Measurements from ENCODE around the gene LRRC27. TPM values are rescaled to one million over a fixed set of nuclear protein-coding genes. Genes with fewer than 3 reads are reported as not detected.

LRRC27 gene
- total and polyA plus RNA-seq, 2 of the 4 experiments (the other 2 are of a cell fraction), result 3.8 to 5.3 TPM

DNA sequence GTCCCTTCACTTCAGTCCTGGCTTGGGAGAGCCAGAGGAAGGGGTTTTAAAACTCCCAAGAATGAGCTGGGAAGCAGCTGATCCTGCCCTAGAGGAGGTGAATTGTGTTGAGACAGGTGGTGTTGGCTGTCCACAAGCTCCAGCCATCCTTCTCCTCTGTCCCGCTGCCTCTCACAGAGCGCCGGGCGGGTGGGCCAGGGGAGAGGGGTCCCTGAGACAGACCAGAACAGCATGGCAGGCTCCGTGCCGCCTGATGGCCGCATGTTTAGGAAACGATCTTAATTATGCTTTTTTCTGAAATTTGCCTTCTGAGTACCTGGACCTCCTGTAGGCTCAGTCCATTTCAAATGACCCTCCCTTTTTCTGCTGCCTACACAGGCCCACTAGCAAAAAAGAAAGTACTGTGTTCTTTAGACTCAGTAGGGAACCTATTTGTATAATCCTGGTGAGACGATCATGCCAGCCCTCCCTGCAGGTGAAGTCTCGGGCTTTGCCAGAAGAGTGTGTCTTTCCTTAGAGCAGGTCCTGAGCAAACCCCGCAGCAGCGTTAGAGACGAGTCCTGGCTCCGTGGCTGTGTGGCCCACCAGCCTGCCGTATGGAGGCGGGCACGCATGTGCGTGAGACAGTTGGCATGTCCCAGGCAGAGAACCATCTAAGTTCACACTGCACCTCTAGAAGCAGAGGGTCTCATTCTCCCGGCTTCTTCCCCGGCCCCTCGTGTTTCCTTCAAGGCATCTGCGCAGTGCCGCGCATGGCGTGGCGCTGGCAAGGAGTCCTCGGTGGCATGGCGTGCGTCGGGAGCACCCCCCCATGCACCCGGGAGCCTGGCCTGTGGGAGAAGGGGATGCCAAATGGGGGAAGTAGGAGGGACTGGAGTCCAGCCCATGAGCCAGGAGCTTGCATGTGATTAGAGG lies 38.7 kb downstream of the LRRC27 start:
- no peak overlapping the region for H2AK9ac ChIP-seq (replicated peaks; ENCODE audit: low read depth, low read length, poor library complexity)
- no peak overlapping the region for H2BK5ac ChIP-seq (ENCODE audit: low read depth, low read length, poor library complexity, severe bottlenecking)
- H4K5ac ChIP-seq (ENCODE audit: low read depth, low read length), result no peak overlapping the region
- POLR2A ChIA-PET (ENCODE audit: unreplicated experiment), result no interaction called here
- H2BK120ac ChIP-seq (ENCODE audit: low read depth, low read length), result no peak overlapping the region
- H2BK15ac ChIP-seq (ENCODE audit: low read depth, low read length), result no peak overlapping the region
- intact Hi-C loops (cut with micrococcal nuclease), result no loop called here
- H2BK20ac ChIP-seq (ENCODE audit: low read depth, low read length), result no peak overlapping the region
- H3K4ac ChIP-seq (ENCODE audit: low read depth, low read length), result no peak overlapping the region
- no peak overlapping the region for H3K18ac ChIP-seq (ENCODE audit: low read depth, low read length)
- H3K27ac ChIP-seq (ENCODE audit: insufficient read depth, low read length), result no peak overlapping the region
- CTCF ChIA-PET, result no interaction called here
- no peak overlapping the region for H2AFZ ChIP-seq (replicated peaks; ENCODE audit: low read length, poor library complexity)
- no peak overlapping the region for H3K56ac ChIP-seq (ENCODE audit: extremely low read depth, insufficient read depth, low read length)
- H3K9me3 ChIP-seq (ENCODE audit: control insufficient read depth, insufficient read depth, low read length), result no peaks in the 10 kb centered on the region
- 91% methylated on average over 10 of the region's 31 CpGs; no CpG with 5 or more reads in 1 of the 2 experiments for WGBS, 2 experiments (ENCODE audit: extremely low coverage in 2 of 2, insufficient read length in 1 of 2)
- H3K4me3 ChIP-seq (ENCODE audit: insufficient read depth, low read depth, low read length), result no peak overlapping the region
- dilution Hi-C loops (cut with HindIII; ENCODE audit: low sequenced_read_pairs, unreplicated experiment), result no loop called here
- no peak overlapping the region for H2AK5ac ChIP-seq (ENCODE audit: low read depth, low read length)
- no peaks in the 10 kb centered on the region for H3K27me3 ChIP-seq (ENCODE audit: control insufficient read depth, insufficient read depth, low read length)
- H3K4me2 ChIP-seq (ENCODE audit: low read depth, low read length), result no peak overlapping the region
- in situ Hi-C loops (cut with MboI; ENCODE audit: low sequenced_read_pairs), result no loop called here
- H4K8ac ChIP-seq (ENCODE audit: low read depth in 2 of 2, low read length in 2 of 2), result no peak overlapping the region
- H3K23ac ChIP-seq (ENCODE audit: low read depth, low read length), result no peak overlapping the region
- DNase-seq, result no peak
- H3K36me3 ChIP-seq (ENCODE audit: control insufficient read depth, insufficient read depth, low read length), result peaks cover 6% of the 10 kb centered on the region; the same call in 1 of the 2 replicates
- no peaks in the 10 kb centered on the region for H4K20me1 ChIP-seq (ENCODE audit: insufficient read depth, low read length)
- no peak overlapping the region for H3K14ac ChIP-seq (replicated peaks; ENCODE audit: low read depth, low read length)
- ATAC-seq (ENCODE audit: low read depth), result no peak
- no peak overlapping the region for H3K9ac ChIP-seq (ENCODE audit: low read depth, low read length)
- no peak overlapping the region for H4K91ac ChIP-seq (ENCODE audit: insufficient read depth, low read depth, low read length)
- no TSS peak for BruUV-seq (replicated peaks)
- H3K4me1 ChIP-seq (ENCODE audit: control insufficient read depth, insufficient read depth, low read length), result no peaks in the 10 kb centered on the region
- no peaks in the 10 kb centered on the region for H3K79me1 ChIP-seq (ENCODE audit: low read depth in 1 of 2, low read length in 2 of 2)
- H3K9me1 ChIP-seq (ENCODE audit: insufficient read depth, low read length), result 0 out of 2 replicates have a peak, but pooled peaks cover 2% of the 10 kb centered on the region
- TF ChIP-seq RAD21 (IDR thresholded peaks at IDR 0.05; ENCODE audit: low read length) (no peak), MAFK (IDR thresholded peaks at IDR 0.05; ENCODE audit: low read depth, low read length) (no peak), NFE2L2 (IDR thresholded peaks at IDR 0.05; ENCODE audit: low read depth, low read length) (no peak), RFX5 (IDR thresholded peaks at IDR 0.05; ENCODE audit: low read depth, low read length) (no peak), BHLHE40 (IDR thresholded peaks at IDR 0.05; ENCODE audit: low read depth, low read length) (no peak), CEBPB (IDR thresholded peaks at IDR 0.05; ENCODE audit: low read depth, low read length) (no peak), MAZ (IDR thresholded peaks at IDR 0.05; ENCODE audit: borderline replicate concordance, low read depth, low read length) (no peak), FOS (IDR thresholded peaks at IDR 0.05; ENCODE audit: low read depth, low read length) (no peak), POLR2A (IDR thresholded peaks at IDR 0.05; ENCODE audit: low read depth, low read length) (no peak), CHD1 (IDR thresholded peaks at IDR 0.05; ENCODE audit: low read depth, low read length) (no peak), MXI1 (IDR thresholded peaks at IDR 0.05; ENCODE audit: borderline replicate concordance, low read depth, low read length) (no peak), SMC3 (IDR thresholded peaks at IDR 0.05; ENCODE audit: low read depth, low read length) (no peak), CTCF (conservative IDR thresholded peaks at IDR 0.05; ENCODE audit: low read depth, low read length) (no peak), RCOR1 (IDR thresholded peaks at IDR 0.05; ENCODE audit: insufficient replicate concordance, low read length) (no peak)
- TF ChIP-seq, protein P1, sequence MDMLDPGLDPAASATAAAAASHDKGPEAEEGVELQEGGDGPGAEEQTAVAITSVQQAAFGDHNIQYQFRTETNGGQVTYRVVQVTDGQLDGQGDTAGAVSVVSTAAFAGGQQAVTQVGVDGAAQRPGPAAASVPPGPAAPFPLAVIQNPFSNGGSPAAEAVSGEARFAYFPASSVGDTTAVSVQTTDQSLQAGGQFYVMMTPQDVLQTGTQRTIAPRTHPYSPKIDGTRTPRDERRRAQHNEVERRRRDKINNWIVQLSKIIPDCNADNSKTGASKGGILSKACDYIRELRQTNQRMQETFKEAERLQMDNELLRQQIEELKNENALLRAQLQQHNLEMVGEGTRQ (IDR thresholded peaks at IDR 0.05; ENCODE audit: low read depth, low read length), result no peak
